ENCODE measurements around the gene ATF6B.

- TF ChIP-seq POLR2A (IDR thresholded peaks at IDR 0.05), result no peak
- TF ChIP-seq CTCF (IDR thresholded peaks at IDR 0.05), result no peak
These were observed 19.5 kb upstream of the ATF6B start for GRCh38 chr6:32147401-32148132.

Data from breast epithelium (tissue), 3 donors.